Liver (tissue), 9 donors: ENCODE measurements around the gene GUCD1. TPM values are rescaled to one million over a fixed set of nuclear protein-coding genes. Genes with fewer than 3 reads are reported as not detected.
A peak's percentile ranks its signal among the peaks of the same experiment; 100 is the strongest.

Experiments
- DNase-seq: peaks from one replicate; pipeline ENCODE4 v3.0.0-alpha.2; 2017; ENCODE audit warnings: low spot score
- H3K27ac ChIP-seq, 2 donors: one replicate each; pipeline ENCODE4 v1.7.0; 2013; ENCODE audit warnings: inconsistent platforms in 2 of 2, low read length in 2 of 2, control low read depth in 1 of 2, low read depth in 1 of 2, mild to moderate bottlenecking in 1 of 2
- H3K27me3 ChIP-seq, 4 donors: one replicate each; pipeline versions ENCODE4 v1.6.1 to v1.7.0; 2013; ENCODE audit warnings: low read length in 3 of 4, inconsistent platforms in 1 of 4, mild to moderate bottlenecking in 1 of 4, moderate library complexity in 1 of 4; ENCODE audit not compliant: control insufficient read depth in 4 of 4, insufficient read depth in 4 of 4
- H3K36me3 ChIP-seq, 4 donors: one replicate each; pipeline versions ENCODE4 v1.6.1 to v1.7.0; 2013; ENCODE audit warnings: low read length in 3 of 4, mild to moderate bottlenecking in 3 of 4, low read depth in 1 of 4, moderate library complexity in 1 of 4; ENCODE audit not compliant: control insufficient read depth in 4 of 4, insufficient read depth in 3 of 4
- H3K4me1 ChIP-seq, 4 donors: one replicate each; pipeline versions ENCODE4 v1.6.1 to v1.7.0; 2013; ENCODE audit warnings: low read length in 3 of 4, mild to moderate bottlenecking in 3 of 4, moderate library complexity in 1 of 4; ENCODE audit not compliant: control insufficient read depth in 4 of 4, insufficient read depth in 4 of 4
- H3K4me3 ChIP-seq, 3 donors: one replicate each; pipeline versions ENCODE4 v1.6.1 to v1.7.0; 2013; ENCODE audit warnings: low read length in 3 of 3, control low read depth in 1 of 3, low read depth in 1 of 3, mild to moderate bottlenecking in 1 of 3
- H3K9ac ChIP-seq, 2 donors: one replicate each; pipeline ENCODE4 v1.7.0; 2013; ENCODE audit warnings: low read length in 2 of 2, mild to moderate bottlenecking in 2 of 2, moderate library complexity in 2 of 2, control low read depth in 1 of 2, low read depth in 1 of 2
- H3K9me3 ChIP-seq, 4 donors: one replicate each; pipeline versions ENCODE4 v1.6.1 to v1.7.0; 2013; ENCODE audit warnings: low read length in 3 of 4; ENCODE audit not compliant: control insufficient read depth in 4 of 4
- ATF3 ChIP-seq: IDR thresholded peaks from 2 replicates; pipeline ENCODE4 v1.6.1; 2016; ENCODE audit warnings: antibody characterized with exemption
- EGR1 ChIP-seq, 2 donors: IDR thresholded peaks; 2 replicates each; pipeline ENCODE4 v1.6.1; 2016 to 2018; ENCODE audit warnings: antibody characterized with exemption in 2 of 2, low read depth in 2 of 2
- FOXA1 ChIP-seq: IDR thresholded peaks from 2 replicates; pipeline ENCODE4 v1.6.1; 2016; ENCODE audit warnings: antibody characterized with exemption
- FOXA2 ChIP-seq: IDR thresholded peaks from 2 replicates; pipeline ENCODE4 v1.6.1; 2016; ENCODE audit warnings: antibody characterized with exemption
- GABPA ChIP-seq, 2 donors: IDR thresholded peaks in 1 of 2; conservative IDR thresholded peaks in 1 of 2; 2 replicates each; pipeline ENCODE4 v1.6.1; 2016; ENCODE audit warnings: antibody characterized with exemption in 2 of 2, mild to moderate bottlenecking in 1 of 2, moderate library complexity in 1 of 2
- HNF4A ChIP-seq, 2 donors: conservative IDR thresholded peaks; 2 replicates each; pipeline ENCODE4 v1.6.1; 2016; ENCODE audit warnings: antibody characterized with exemption in 2 of 2, mild to moderate bottlenecking in 2 of 2
- HNF4G ChIP-seq: IDR thresholded peaks from 2 replicates; pipeline ENCODE4 v1.6.1; 2016; ENCODE audit warnings: antibody characterized with exemption
- JUND ChIP-seq, 2 donors: IDR thresholded peaks; 2 replicates each; pipeline ENCODE4 v1.6.1; 2016; ENCODE audit warnings: antibody characterized with exemption in 2 of 2
- NR2F2 ChIP-seq: IDR thresholded peaks from 2 replicates; pipeline ENCODE4 v1.6.1; 2016; ENCODE audit warnings: antibody characterized with exemption
- RAD21 ChIP-seq, 2 donors: IDR thresholded peaks; 2 replicates each; pipeline ENCODE4 v1.6.1; 2016; ENCODE audit warnings: antibody characterized with exemption in 2 of 2, mild to moderate bottlenecking in 2 of 2
- REST ChIP-seq: IDR thresholded peaks from 2 replicates; pipeline ENCODE4 v1.6.1; 2016; ENCODE audit warnings: antibody characterized with exemption, mild to moderate bottlenecking
- RXRA ChIP-seq, 2 donors: IDR thresholded peaks; 2 replicates each; pipeline ENCODE4 v1.6.1; 2017 to 2018; ENCODE audit warnings: antibody characterized with exemption in 2 of 2, mild to moderate bottlenecking in 1 of 2
- SP1 ChIP-seq: IDR thresholded peaks from 2 replicates; pipeline ENCODE4 v1.6.1; 2018; ENCODE audit warnings: antibody characterized with exemption, mild to moderate bottlenecking
- TAF1 ChIP-seq: conservative IDR thresholded peaks from 2 replicates; pipeline ENCODE4 v1.6.1; 2016; ENCODE audit warnings: antibody characterized with exemption, mild to moderate bottlenecking
- YY1 ChIP-seq: IDR thresholded peaks from 2 replicates; pipeline ENCODE4 v1.6.1; 2016; ENCODE audit warnings: antibody characterized with exemption, mild to moderate bottlenecking
- WGBS: extraction: QIAGEN DNeasy Blood & Tissue Kit; methylation state at CpG from one replicate; pipeline ENCODE4 v1.1.7; 2013; 5-methylcytosine and 5-hydroxymethylcytosine counted together
- polyA plus RNA-seq, 2 donors: library from polyadenylated mRNA; stranded (reverse) in 1 of 2; unstranded in 1 of 2; fragments of 200-250 nt in 1 of 2; fragments of >200 nt in 1 of 2; fragmentation: Nextera tagmentation in 1 of 2; extraction: Ambion mirVana in 1 of 2; gene quantifications; one replicate each; pipeline versions ENCODE4 v1.2.1 to v1.2.3, GENCODE V29; 2013 to 2015
- total RNA-seq, 2 donors: library from RNA; depleted of rRNA; stranded (reverse); fragments of >200 nt; gene quantifications; one replicate each; pipeline ENCODE4 v1.2.3, GENCODE V29; 2014
- TF ChIP-seq, protein P1 (sequence below): IDR thresholded peaks from 2 replicates; pipeline ENCODE4 v1.6.1; 2016; ENCODE audit warnings: antibody characterized with exemption
- TF ChIP-seq, protein P2 (sequence below): IDR thresholded peaks from 2 replicates; pipeline ENCODE4 v1.6.1; 2016; ENCODE audit warnings: antibody characterized with exemption
- TF ChIP-seq, protein P3 (sequence below): fragments of 150-350 bp; IDR thresholded peaks from 2 replicates; pipeline ENCODE4 v1.5.1; 2017; ENCODE audit warnings: improper control_type of control experiment, low read depth, low read length; ENCODE audit not compliant: missing input control
- donor health status: healthy.
- donor health status: healthy.
- donor health status: healthy.
- donor health status: healthy.
- donor health status: healthy.

Gene GUCD1
- total and polyA plus RNA-seq, 4 donors = 118 to 202 (median 179) TPM

DNA sequence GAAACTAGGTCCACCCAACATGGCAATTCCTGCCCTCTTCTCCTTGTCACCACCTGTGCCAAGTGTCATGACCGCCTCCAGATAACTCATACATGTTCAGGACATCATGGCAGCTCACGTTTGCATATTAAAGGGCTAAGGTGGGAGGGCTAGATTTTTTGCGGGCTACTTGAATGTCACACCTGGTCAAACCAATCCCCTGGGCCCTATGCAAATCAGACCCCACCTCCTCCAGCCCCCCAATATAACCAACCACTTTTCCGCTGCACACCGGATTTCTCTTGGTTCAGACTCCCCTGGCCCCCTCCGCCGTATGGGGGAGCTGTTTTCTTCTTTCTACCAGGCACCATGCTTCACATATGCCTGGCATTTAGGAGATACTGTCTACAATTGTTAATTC is 47.2 kb downstream of the GUCD1 start:
- DNase-seq = no peak
- Histone ChIP-seq H3K9ac (no peak overlapping the region), H3K27me3 (no peaks in the 10 kb centered on the region), H3K4me1 (peaks cover 20 to 81% (median 48%) of the 10 kb centered on the region in 4 donors), H3K9me3 (no peaks in the 10 kb centered on the region), H3K4me3 (no peak overlapping the region), H3K36me3 (peaks cover 0 to under 1% (median 0%) of the 10 kb centered on the region in 4 donors), H3K27ac (peak overlapping the region; percentile 88 to 95)
- WGBS = 91% methylated on average over 7 of the region's 7 CpGs
- TF ChIP-seq SP1 = no peak
- TF ChIP-seq HNF4A (conservative IDR thresholded peaks at IDR 0.05) = no peak
- TF ChIP-seq GABPA (IDR thresholded peaks at IDR 0.05 in 1 of 2, conservative IDR thresholded peaks at IDR 0.05 in 1 of 2) = no peak
- TF ChIP-seq JUND (IDR thresholded peaks at IDR 0.05) = no peak
- no peak for TF ChIP-seq EGR1 (IDR thresholded peaks at IDR 0.05; ENCODE audit: low read depth in 2 of 2)
- no peak for TF ChIP-seq HNF4G
- TF ChIP-seq RXRA (IDR thresholded peaks at IDR 0.05) = no peak
- TF ChIP-seq, protein P1, sequence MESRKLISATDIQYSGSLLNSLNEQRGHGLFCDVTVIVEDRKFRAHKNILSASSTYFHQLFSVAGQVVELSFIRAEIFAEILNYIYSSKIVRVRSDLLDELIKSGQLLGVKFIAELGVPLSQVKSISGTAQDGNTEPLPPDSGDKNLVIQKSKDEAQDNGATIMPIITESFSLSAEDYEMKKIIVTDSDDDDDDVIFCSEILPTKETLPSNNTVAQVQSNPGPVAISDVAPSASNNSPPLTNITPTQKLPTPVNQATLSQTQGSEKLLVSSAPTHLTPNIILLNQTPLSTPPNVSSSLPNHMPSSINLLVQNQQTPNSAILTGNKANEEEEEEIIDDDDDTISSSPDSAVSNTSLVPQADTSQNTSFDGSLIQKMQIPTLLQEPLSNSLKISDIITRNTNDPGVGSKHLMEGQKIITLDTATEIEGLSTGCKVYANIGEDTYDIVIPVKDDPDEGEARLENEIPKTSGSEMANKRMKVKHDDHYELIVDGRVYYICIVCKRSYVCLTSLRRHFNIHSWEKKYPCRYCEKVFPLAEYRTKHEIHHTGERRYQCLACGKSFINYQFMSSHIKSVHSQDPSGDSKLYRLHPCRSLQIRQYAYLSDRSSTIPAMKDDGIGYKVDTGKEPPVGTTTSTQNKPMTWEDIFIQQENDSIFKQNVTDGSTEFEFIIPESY = no peak
- TF ChIP-seq, protein P2, sequence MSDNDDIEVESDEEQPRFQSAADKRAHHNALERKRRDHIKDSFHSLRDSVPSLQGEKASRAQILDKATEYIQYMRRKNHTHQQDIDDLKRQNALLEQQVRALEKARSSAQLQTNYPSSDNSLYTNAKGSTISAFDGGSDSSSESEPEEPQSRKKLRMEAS = no peak
- TF ChIP-seq RAD21 (IDR thresholded peaks at IDR 0.05) = no peak
- no peak for TF ChIP-seq FOXA2
- TF ChIP-seq FOXA1 = no peak
- TF ChIP-seq, protein P3, sequence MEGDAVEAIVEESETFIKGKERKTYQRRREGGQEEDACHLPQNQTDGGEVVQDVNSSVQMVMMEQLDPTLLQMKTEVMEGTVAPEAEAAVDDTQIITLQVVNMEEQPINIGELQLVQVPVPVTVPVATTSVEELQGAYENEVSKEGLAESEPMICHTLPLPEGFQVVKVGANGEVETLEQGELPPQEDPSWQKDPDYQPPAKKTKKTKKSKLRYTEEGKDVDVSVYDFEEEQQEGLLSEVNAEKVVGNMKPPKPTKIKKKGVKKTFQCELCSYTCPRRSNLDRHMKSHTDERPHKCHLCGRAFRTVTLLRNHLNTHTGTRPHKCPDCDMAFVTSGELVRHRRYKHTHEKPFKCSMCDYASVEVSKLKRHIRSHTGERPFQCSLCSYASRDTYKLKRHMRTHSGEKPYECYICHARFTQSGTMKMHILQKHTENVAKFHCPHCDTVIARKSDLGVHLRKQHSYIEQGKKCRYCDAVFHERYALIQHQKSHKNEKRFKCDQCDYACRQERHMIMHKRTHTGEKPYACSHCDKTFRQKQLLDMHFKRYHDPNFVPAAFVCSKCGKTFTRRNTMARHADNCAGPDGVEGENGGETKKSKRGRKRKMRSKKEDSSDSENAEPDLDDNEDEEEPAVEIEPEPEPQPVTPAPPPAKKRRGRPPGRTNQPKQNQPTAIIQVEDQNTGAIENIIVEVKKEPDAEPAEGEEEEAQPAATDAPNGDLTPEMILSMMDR = no peak
- no peak for TF ChIP-seq TAF1
- TF ChIP-seq YY1 = no peak
- TF ChIP-seq NR2F2 = no peak
- TF ChIP-seq REST = no peak
- TF ChIP-seq ATF3 = no peak
